D721Med (cell line): Measurements from ENCODE around the gene DCDC2.

Experiments
- DNase-seq: peaks from one replicate; pipeline ENCODE4 v3.0.0; 2011; ENCODE audit warnings: low spot score; ENCODE audit not compliant: insufficient read length
- FAIRE-seq: peaks from 2 replicates; lab custom pipeline; 2011; peaks lifted over from hg19 to GRCh38; lab: Jason Lieb, UNC
- CTCF ChIP-seq: IDR thresholded peaks from 2 replicates; pipeline ENCODE4 v1.5.1; 2012; ENCODE audit warnings: mild to moderate bottlenecking, control low read depth; ENCODE audit not compliant: insufficient read depth; ENCODE audit errors: missing control alignments

The DCDC2 gene

GRCh38 chr6:24228681-24229255, 129.1 kb downstream of the DCDC2 start:
- DNase-seq = no peak
- FAIRE-seq = no peak
- no peak for TF ChIP-seq CTCF

- no peak for DNase-seq
- FAIRE-seq = no peak
- no peak for TF ChIP-seq CTCF
These were observed 129.7 kb downstream of the DCDC2 start for GRCh38 chr6:24228123-24228522.

GRCh38 chr6:24227556-24227955, 130.3 kb downstream of the DCDC2 start:
- TF ChIP-seq CTCF = no peak
- no peak for DNase-seq
- no peak for FAIRE-seq

- FAIRE-seq (no peak), DNase-seq (no peak)
- no peak for TF ChIP-seq CTCF
These were observed 131.3 kb downstream of the DCDC2 start for GRCh38 chr6:24226541-24226940.

GRCh38 chr6:24225838-24226237, 132.0 kb downstream of the DCDC2 start:
- DNase-seq (no peak), FAIRE-seq (no peak)
- TF ChIP-seq CTCF = no peak

GRCh38 chr6:24223115-24223919, 134.5 kb downstream of the DCDC2 start:
- TF ChIP-seq CTCF = no peak
- FAIRE-seq (no peak), DNase-seq (no peak)

GRCh38 chr6:24219670-24220069, 138.2 kb downstream of the DCDC2 start:
- TF ChIP-seq CTCF = no peak
- DNase-seq (no peak), FAIRE-seq (no peak)
